Common myeloid progenitor, CD34-positive (primary cell): Measurements from ENCODE around the gene NEK9.
A peak's percentile ranks its signal among the peaks of the same experiment; 100 is the strongest.
"Not testable (repeated sequence)": the region's sequence is repeated elsewhere in the genome, so short reads cannot be mapped to it uniquely, and the experiment has no call there.

Experiments
- CTCF ChIA-PET: fragments of 350-600 bp; sonication (Branson Sonifier 250); formaldehyde crosslinking; loops from one replicate; lab custom pipeline; 2021; ENCODE audit warnings: antibody characterized with exemption; lab: Charles Lee
- POLR2A ChIA-PET: fragments of 350-600 bp; sonication (Branson Sonifier 250); formaldehyde crosslinking; loops from one replicate; lab custom pipeline; 2021; ENCODE audit warnings: antibody characterized with exemption; lab: Charles Lee
- DNase-seq, 3 donors: peaks; one replicate each; pipeline versions ENCODE4 v3.0.0 to v3.0.0-alpha.2; 2013
- H3K27ac ChIP-seq, 2 experiments: 1 replicate in 1 of 2; 2 replicates in 1 of 2; pipeline ENCODE4 v1.7.0; 2013; ENCODE audit warnings: inconsistent platforms in 2 of 2, low read length in 2 of 2, mild to moderate bottlenecking in 2 of 2, low read depth in 1 of 2, moderate library complexity in 1 of 2; ENCODE audit not compliant: severe bottlenecking in 2 of 2, insufficient read depth in 1 of 2, poor library complexity in 1 of 2
- H3K27me3 ChIP-seq, 5 experiments: replicated peaks in 2 of 5; 1 replicate in 3 of 5; 2 replicates in 2 of 5; pipeline versions ENCODE4 v1.6.1 to v1.7.0; 2013; ENCODE audit warnings: low read length in 4 of 5, mild to moderate bottlenecking in 2 of 5, moderate library complexity in 2 of 5, inconsistent platforms in 1 of 5; ENCODE audit not compliant: insufficient read depth in 5 of 5, control insufficient read depth in 4 of 5
- H3K36me3 ChIP-seq, 4 experiments: 1 replicate in 2 of 4; 2 replicates in 2 of 4; pipeline versions ENCODE4 v1.6.1 to v1.7.0; 2013; ENCODE audit warnings: low read length in 3 of 4, control low read depth in 1 of 4, mild to moderate bottlenecking in 1 of 4; ENCODE audit not compliant: control insufficient read depth in 4 of 4, insufficient read depth in 4 of 4
- H3K4me1 ChIP-seq, 4 experiments: 1 replicate in 3 of 4; 2 replicates in 1 of 4; pipeline versions ENCODE4 v1.6.1 to v1.7.1; 2013; ENCODE audit warnings: low read length in 3 of 4, mild to moderate bottlenecking in 3 of 4, control low read depth in 1 of 4, inconsistent platforms in 1 of 4, moderate library complexity in 1 of 4; ENCODE audit not compliant: control insufficient read depth in 4 of 4, insufficient read depth in 4 of 4; ENCODE audit errors: control extremely low read depth in 1 of 4
- H3K4me3 ChIP-seq, 7 experiments: 1 replicate in 4 of 7; 2 replicates in 3 of 7; pipeline versions ENCODE4 v1.5.1 to v1.7.0; 2013; ENCODE audit warnings: mild to moderate bottlenecking in 7 of 7, low read length in 6 of 7, moderate library complexity in 6 of 7, inconsistent platforms in 2 of 7, low read depth in 2 of 7, control low read depth in 1 of 7; ENCODE audit not compliant: insufficient read depth in 4 of 7, control insufficient read depth in 1 of 7; ENCODE audit errors: extremely low read depth in 1 of 7
- H3K9me3 ChIP-seq, 5 experiments: 1 replicate in 4 of 5; 2 replicates in 1 of 5; pipeline versions ENCODE4 v1.6.1 to v1.7.1; 2013; ENCODE audit warnings: low read length in 4 of 5, mild to moderate bottlenecking in 2 of 5, inconsistent platforms in 1 of 5, low read depth in 1 of 5, moderate library complexity in 1 of 5; ENCODE audit not compliant: control insufficient read depth in 4 of 5, insufficient read depth in 2 of 5; ENCODE audit errors: control extremely low read depth in 1 of 5
- WGBS: methylation state at CpG from one replicate; pipeline ENCODE4 v1.1.5; 2013; ENCODE audit not compliant: insufficient coverage; 5-methylcytosine and 5-hydroxymethylcytosine counted together

Gene NEK9

GRCh38 chr14:75156901-75157300 lies 30.1 kb upstream of the NEK9 start:
- ChIA-PET POLR2A (interaction anchor here (1.0 kb wide), 1 partner anchor 120 kb away, joined by 4 read pairs; no protein-coding TSS in a partner anchor), CTCF (interaction anchor here (1.2 to 1.4 kb wide), 4 partner anchors 9 to 141 kb away, joined by 3 to 4 read pairs (median 3); no protein-coding TSS in a partner anchor)
- Histone ChIP-seq H3K27ac (no peak overlapping the region), H3K36me3 (peaks cover 0 to 4% (median 2%) of the 10 kb centered on the region in 4 experiments), H3K4me1 (peaks cover 3 to 19% (median 10%) of the 10 kb centered on the region in 4 experiments), H3K27me3 (no peaks in the 10 kb centered on the region), H3K9me3 (no peaks in the 10 kb centered on the region), H3K4me3 (no peak overlapping the region)
- WGBS: no CpG with 5 or more reads among the region's 3 CpGs
- DNase-seq: peak in 2 of 3 donors; percentile 70 to 78

GRCh38 chr14:75156111-75156510 lies 29.3 kb upstream of the NEK9 start:
- Histone ChIP-seq H3K4me3 (no peak overlapping the region), H3K36me3 (peaks cover 2 to 7% (median 3%) of the 10 kb centered on the region in 4 experiments), H3K9me3 (no peaks in the 10 kb centered on the region), H3K4me1 (peaks cover 3 to 15% (median 10%) of the 10 kb centered on the region in 4 experiments), H3K27ac (no peak overlapping the region), H3K27me3 (no peaks in the 10 kb centered on the region)
- DNase-seq: no peak
- CTCF ChIA-PET: interaction anchor here (1.0 to 1.4 kb wide), 7 partner anchors 9 to 114 kb away, joined by 3 to 4 read pairs (median 3); no protein-coding TSS in a partner anchor
- 100% methylated on average over 1 of the region's 1 CpG for WGBS
- POLR2A ChIA-PET: no interaction called here

- Histone ChIP-seq H3K36me3 (peaks cover 2 to 13% (median 6%) of the 10 kb centered on the region in 4 experiments), H3K4me1 (peaks cover 3 to 10% (median 7%) of the 10 kb centered on the region in 4 experiments), H3K27ac (no peak overlapping the region), H3K27me3 (no peaks in the 10 kb centered on the region), H3K4me3 (no peak overlapping the region), H3K9me3 (no peaks in the 10 kb centered on the region)
- no peak for DNase-seq
- no CpG with 5 or more reads among the region's 3 CpGs for WGBS
- POLR2A ChIA-PET: no interaction called here
- CTCF ChIA-PET: interaction anchor here (0.9 to 1.4 kb wide), 6 partner anchors 10 to 29 kb away, joined by 3 to 4 read pairs (median 4); no protein-coding TSS in a partner anchor
These were observed 28.3 kb upstream of the NEK9 start for GRCh38 chr14:75155169-75155568.

DNA sequence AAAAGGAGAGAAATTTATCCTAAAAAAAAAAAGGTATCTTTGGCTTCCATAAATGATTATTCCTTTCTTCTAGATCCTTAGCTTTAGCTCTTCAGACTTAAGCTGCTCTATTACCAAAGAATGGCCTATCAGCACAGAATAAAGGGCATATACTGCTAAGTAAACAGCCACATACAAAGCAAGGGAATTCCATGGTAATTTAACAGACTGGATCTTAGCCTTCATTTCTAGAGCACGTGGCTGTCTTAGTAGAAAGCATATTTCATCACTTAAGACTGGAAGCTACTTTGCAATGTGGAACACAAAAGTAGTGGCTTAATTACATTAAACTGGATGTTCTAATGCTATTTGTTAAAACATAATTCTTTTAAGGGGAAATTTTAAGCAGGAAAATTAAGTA lies 26.4 kb upstream of the NEK9 start:
- 80% methylated on average over 1 of the region's 1 CpG for WGBS
- peaks cover 2 to 22% (median 15%) of the 10 kb centered on the region in 4 experiments for H3K36me3 ChIP-seq
- CTCF ChIA-PET: interaction anchor here (0.6 to 1.9 kb wide), 8 partner anchors 11 to 141 kb away, joined by 3 to 5 read pairs (median 4); no protein-coding TSS in a partner anchor
- H3K4me3 ChIP-seq: no peak overlapping the region
- peaks cover 0 to 8% (median 5%) of the 10 kb centered on the region in 4 experiments for H3K4me1 ChIP-seq
- no peaks in the 10 kb centered on the region for H3K9me3 ChIP-seq
- POLR2A ChIA-PET: no interaction called here
- DNase-seq: no peak
- no peaks in the 10 kb centered on the region for H3K27me3 ChIP-seq
- H3K27ac ChIP-seq: no peak overlapping the region

DNA sequence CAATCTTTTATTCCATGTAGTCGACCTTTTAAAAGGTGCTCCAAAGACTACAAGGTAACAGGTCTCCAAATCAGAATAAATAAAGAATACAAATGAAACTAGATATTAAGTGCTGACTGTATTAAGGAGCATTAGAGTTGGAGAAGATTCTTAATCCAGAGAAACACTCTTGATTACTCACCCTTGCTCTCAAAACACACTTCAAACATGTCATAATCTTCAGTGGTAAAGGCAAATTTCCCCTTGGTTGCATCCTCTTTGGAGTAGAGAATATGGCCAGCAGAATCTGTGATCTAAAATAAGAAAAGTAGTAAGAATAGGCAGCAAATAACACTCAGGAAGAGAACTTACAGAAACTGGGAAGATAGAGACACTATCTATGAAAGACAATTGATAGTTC lies 25.0 kb upstream of the NEK9 start:
- POLR2A ChIA-PET: no interaction called here
- Histone ChIP-seq H3K27ac (no peak overlapping the region), H3K4me3 (no peak overlapping the region), H3K4me1 (peaks cover 0 to 16% (median 5%) of the 10 kb centered on the region in 4 experiments), H3K36me3 (peaks cover 2 to 23% (median 14%) of the 10 kb centered on the region in 4 experiments), H3K9me3 (no peaks in the 10 kb centered on the region), H3K27me3 (no peaks in the 10 kb centered on the region)
- CTCF ChIA-PET: no interaction called here
- DNase-seq: no peak
- WGBS: no CpG with 5 or more reads among the region's 1 CpG

DNA sequence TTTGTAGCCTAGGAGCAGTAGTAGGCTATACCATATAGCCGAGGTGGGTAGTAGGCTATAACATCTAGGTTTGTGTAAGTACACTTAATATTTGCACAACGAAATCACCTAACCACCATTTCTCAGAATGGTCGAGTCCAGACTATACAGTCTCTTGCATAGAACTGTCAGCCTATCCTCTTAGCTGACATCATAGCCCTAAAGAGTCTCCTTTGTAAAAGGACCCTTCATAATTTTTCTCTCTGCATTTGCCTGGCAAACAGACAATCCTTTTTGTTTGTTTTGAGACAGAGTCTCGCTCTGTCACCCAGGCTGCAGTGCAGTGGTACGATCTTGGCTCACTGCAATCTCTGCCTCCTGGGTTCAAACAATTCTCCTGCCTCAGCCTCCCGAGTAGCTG lies 23.8 kb upstream of the NEK9 start:
- CTCF ChIA-PET: interaction anchor here (0.6 kb wide), 1 partner anchor 12 kb away, joined by 4 read pairs; no protein-coding TSS in a partner anchor
- DNase-seq, H3K4me3 ChIP-seq, H3K9me3 ChIP-seq, H3K27me3 ChIP-seq, POLR2A ChIA-PET, H3K27ac ChIP-seq: not testable (repeated sequence)
- 100% methylated on average over 4 of the region's 6 CpGs for WGBS
- Histone ChIP-seq H3K4me1 (peaks cover under 1 to 25% (median 6%) of the 10 kb centered on the region in 4 experiments), H3K36me3 (peaks cover 2 to 25% (median 18%) of the 10 kb centered on the region in 4 experiments)

GRCh38 chr14:75150150-75150549 lies 23.3 kb upstream of the NEK9 start:
- Histone ChIP-seq H3K9me3 (no peaks in the 10 kb centered on the region), H3K27ac (no peak overlapping the region), H3K4me3 (no peak overlapping the region), H3K27me3 (no peaks in the 10 kb centered on the region), H3K4me1 (peaks cover 2 to 26% (median 9%) of the 10 kb centered on the region in 4 experiments), H3K36me3 (peaks cover 2 to 25% (median 18%) of the 10 kb centered on the region in 4 experiments)
- ChIA-PET POLR2A (no interaction called here), CTCF (no interaction called here)
- no CpG with 5 or more reads among the region's 2 CpGs for WGBS
- no peak for DNase-seq
